ENCODE measurements around the gene PDGFD.
A peak's percentile ranks its signal among the peaks of the same experiment; 100 is the strongest.

The PDGFD gene

GRCh38 chr11:103994518-103994917 is 169.4 kb downstream of the PDGFD start:
- DNase-seq = no peak

- no peak for DNase-seq
These were observed 169.9 kb downstream of the PDGFD start for GRCh38 chr11:103994094-103994493.

GRCh38 chr11:103993507-103993906 is 170.4 kb downstream of the PDGFD start:
- no peak for DNase-seq

GRCh38 chr11:103988595-103988969 is 175.4 kb downstream of the PDGFD start:
- no peak for DNase-seq

GRCh38 chr11:103987629-103988594 is 176.0 kb downstream of the PDGFD start:
- peak; percentile 74 for DNase-seq

- no peak for DNase-seq
These were observed 178.9 kb downstream of the PDGFD start for GRCh38 chr11:103985041-103985440.

GRCh38 chr11:103980108-103980507 is 183.8 kb downstream of the PDGFD start:
- no peak for DNase-seq

- no peak for DNase-seq
These were observed 185.0 kb downstream of the PDGFD start for GRCh38 chr11:103978616-103979595.

- DNase-seq = no peak
These were observed 191.9 kb downstream of the PDGFD start for GRCh38 chr11:103972013-103972412.

GRCh38 chr11:103970701-103971249 is 193.2 kb downstream of the PDGFD start:
- DNase-seq = no peak

- DNase-seq = no peak
These were observed 195.3 kb downstream of the PDGFD start for GRCh38 chr11:103968685-103969084.

GRCh38 chr11:103967985-103968384 is 196.0 kb downstream of the PDGFD start:
- DNase-seq = no peak

GRCh38 chr11:103964390-103964789 is 199.6 kb downstream of the PDGFD start:
- no peak for DNase-seq

- DNase-seq = no peak
These were observed 200.3 kb downstream of the PDGFD start for GRCh38 chr11:103963648-103964047.

GRCh38 chr11:103961010-103961409 is 202.9 kb downstream of the PDGFD start:
- DNase-seq = no peak

GRCh38 chr11:103960108-103960507 is 203.8 kb downstream of the PDGFD start:
- no peak for DNase-seq

- no peak for DNase-seq
These were observed 204.5 kb downstream of the PDGFD start for GRCh38 chr11:103959279-103959942.

- no peak for DNase-seq
These were observed 205.3 kb downstream of the PDGFD start for GRCh38 chr11:103958475-103959215.

GRCh38 chr11:103953797-103954486 is 210.0 kb downstream of the PDGFD start:
- peak; percentile 18 for DNase-seq

GRCh38 chr11:103949781-103950180 is 214.2 kb downstream of the PDGFD start:
- DNase-seq = no peak

GRCh38 chr11:103948187-103948763 is 215.7 kb downstream of the PDGFD start:
- no peak for DNase-seq

All from NCI-H2227 treated with DMSO at 0.1 percent for 48 hours (cell line).